GM23338 (cell line): ENCODE measurements around the gene GNA12. TPM values are rescaled to one million over a fixed set of nuclear protein-coding genes. Genes with fewer than 3 reads are reported as not detected.

ENCODE experiments used
- ATAC-seq: fragments of 200-7000 bp; cut with Tn5 transposase; 3 replicates; pipeline ENCODE4 v1.9.1; 2020
- DNase-seq: peaks from one replicate; pipeline ENCODE4 v3.0.0-alpha.2; 2015; ENCODE audit warnings: low spot score
- H2AFZ ChIP-seq: fragments of 200-600 bp; sonication (generic); 2 replicates; pipeline ENCODE4 v1.8.0; 2016; ENCODE audit warnings: antibody characterized with exemption, mild to moderate bottlenecking, moderate library complexity
- H3F3A ChIP-seq: fragments of 200-600 bp; sonication (generic); replicated peaks from 2 replicates; pipeline ENCODE4 v1.8.0; 2017; ENCODE audit warnings: antibody characterized with exemption, mixed run types, low read depth
- H3K27ac ChIP-seq: fragments of 200-600 bp; sonication (generic); 2 replicates; pipeline ENCODE4 v1.6.1; 2016; ENCODE audit warnings: low read depth
- H3K27me3 ChIP-seq: fragments of 200-600 bp; sonication (generic); 2 replicates; pipeline ENCODE4 v1.8.0; 2016; ENCODE audit warnings: mild to moderate bottlenecking, mixed run types, moderate library complexity; ENCODE audit not compliant: insufficient read depth
- H3K36me3 ChIP-seq: fragments of 200-600 bp; sonication (generic); 2 replicates; pipeline ENCODE4 v1.8.0; 2016; ENCODE audit warnings: mild to moderate bottlenecking; ENCODE audit not compliant: insufficient read depth
- H3K4me1 ChIP-seq: fragments of 200-600 bp; sonication (generic); 2 replicates; pipeline ENCODE4 v1.8.0; 2016; ENCODE audit warnings: mild to moderate bottlenecking, moderate library complexity; ENCODE audit not compliant: insufficient read depth
- H3K4me2 ChIP-seq: fragments of 200-600 bp; sonication (generic); 2 replicates; pipeline ENCODE4 v1.7.1; 2017; ENCODE audit warnings: mixed run types
- H3K4me3 ChIP-seq: fragments of 200-600 bp; sonication (generic); 2 replicates; pipeline ENCODE4 v1.6.1; 2016; ENCODE audit warnings: mixed run types
- H3K79me2 ChIP-seq: fragments of 200-600 bp; sonication (generic); replicated peaks from 2 replicates; pipeline ENCODE4 v1.8.0; 2017; ENCODE audit warnings: mild to moderate bottlenecking; ENCODE audit not compliant: insufficient read depth
- H3K9me2 ChIP-seq: fragments of 200-600 bp; sonication (generic); 2 replicates; pipeline ENCODE4 v1.8.0; 2017; ENCODE audit not compliant: insufficient read depth
- H4K20me1 ChIP-seq: fragments of 200-600 bp; sonication (generic); replicated peaks from 2 replicates; pipeline ENCODE4 v1.8.0; 2017; ENCODE audit warnings: mild to moderate bottlenecking; ENCODE audit not compliant: insufficient read depth
- H3K27ac Mint-ChIP-seq: 2 replicates; pipeline ENCODE4 v1.8.0; 2020; ENCODE audit warnings: inconsistent platforms, mild to moderate bottlenecking, moderate library complexity, mixed read lengths
- H3K27me3 Mint-ChIP-seq: 3 replicates; pipeline ENCODE4 v1.8.0; 2022; ENCODE audit warnings: low read depth, mild to moderate bottlenecking, moderate library complexity, mixed read lengths, inconsistent platforms; ENCODE audit not compliant: insufficient read depth, poor library complexity
- H3K36me3 Mint-ChIP-seq: 3 replicates; pipeline ENCODE4 v1.8.0; 2021; ENCODE audit warnings: low read depth, mild to moderate bottlenecking, inconsistent platforms, moderate library complexity, mixed read lengths
- H3K4me1 Mint-ChIP-seq: 3 replicates; pipeline ENCODE4 v1.8.0; 2020; ENCODE audit warnings: mild to moderate bottlenecking, inconsistent platforms, mixed read lengths
- H3K4me3 Mint-ChIP-seq: 3 replicates; pipeline ENCODE4 v1.8.0; 2021; ENCODE audit warnings: moderate library complexity, mild to moderate bottlenecking, inconsistent platforms, mixed read lengths
- H3K9me3 Mint-ChIP-seq: 3 replicates; pipeline ENCODE4 v1.8.0; 2020; ENCODE audit warnings: moderate library complexity, mild to moderate bottlenecking, inconsistent platforms, mixed read lengths
- ETS1 ChIP-seq: IDR thresholded peaks from 2 replicates; pipeline ENCODE4 v1.6.1; 2016; ENCODE audit warnings: antibody characterized with exemption
- JUNB ChIP-seq: IDR thresholded peaks from one replicate; pipeline ENCODE4 v1.6.1; 2016; ENCODE audit warnings: antibody characterized with exemption; ENCODE audit not compliant: unreplicated experiment
- NANOG ChIP-seq: IDR thresholded peaks from 2 replicates; pipeline ENCODE4 v1.6.1; 2016; ENCODE audit warnings: antibody characterized with exemption, borderline replicate concordance
- ZNF114 ChIP-seq: fragments of 250-450 bp; sonication (Bioruptor Pico); IDR thresholded peaks from 2 replicates; pipeline ENCODE4 v1.5.0; 2020; ENCODE audit warnings: mild to moderate bottlenecking, moderate library complexity
- ZNF331 ChIP-seq: fragments of 250-450 bp; sonication (Bioruptor Pico); IDR thresholded peaks from 2 replicates; pipeline ENCODE4 v1.5.0; 2020; ENCODE audit warnings: low read depth, mild to moderate bottlenecking, moderate library complexity
- ZNF462 ChIP-seq: fragments of 250-450 bp; sonication (Bioruptor Pico); IDR thresholded peaks from 2 replicates; pipeline ENCODE4 v1.5.0; 2020; ENCODE audit warnings: mild to moderate bottlenecking, moderate library complexity
- polyA plus RNA-seq: library from polyadenylated mRNA; unstranded; fragments of >200 nt; fragmentation: Nextera tagmentation; extraction: Ambion mirVana; gene quantifications from 2 replicates; pipeline ENCODE4 v1.2.1, GENCODE V29; 2016
- total RNA-seq: library from RNA; depleted of rRNA; stranded (reverse); fragments of >200 nt; shearing (Covaris generic); gene quantifications from 2 replicates; pipeline ENCODE4 v1.2.3, GENCODE V29; 2014
- TF ChIP-seq, protein P1 (sequence below): IDR thresholded peaks from one replicate; pipeline ENCODE4 v1.6.1; 2018; ENCODE audit warnings: antibody characterized with exemption; ENCODE audit not compliant: unreplicated experiment

Gene GNA12
- total and polyA plus RNA-seq, 2 experiments from 2014 or later, result 24.0 to 87.7 TPM

DNA sequence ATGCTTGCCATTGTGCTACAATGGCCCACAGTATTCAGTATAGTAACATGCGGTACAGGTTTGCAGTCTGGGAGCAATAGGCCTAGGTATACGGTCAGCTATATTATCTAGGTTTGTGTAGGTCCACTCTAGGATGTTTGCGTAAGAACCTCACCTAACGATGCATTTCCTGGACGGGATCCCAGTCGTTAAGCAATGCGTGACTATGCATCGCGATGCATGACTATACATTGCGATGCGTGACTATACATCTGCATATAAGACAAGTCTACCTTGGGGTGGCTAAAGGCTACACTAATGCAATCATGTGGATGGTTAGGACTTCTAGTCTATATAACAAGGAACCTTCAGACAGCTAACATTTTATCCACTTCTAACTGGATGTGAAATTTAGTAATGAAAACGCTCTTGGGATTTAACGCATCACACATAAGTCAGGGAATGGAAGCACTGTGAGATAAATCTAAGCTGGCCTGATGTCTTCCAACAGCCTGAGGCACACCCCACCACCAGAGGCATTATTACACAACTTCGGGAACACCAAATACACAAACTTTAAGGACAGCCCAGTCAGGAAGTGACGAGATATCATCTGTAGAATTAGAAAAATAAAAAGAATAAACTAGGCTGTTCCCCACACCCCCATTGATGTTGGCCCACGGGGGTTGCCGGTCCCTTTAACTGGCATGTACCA, 9.2 kb downstream of the GNA12 start:
- peak overlapping the region; percentile 27; the same call in 1 of the 2 replicates for H3K4me2 ChIP-seq
- peaks cover 31% of the 10 kb centered on the region for H4K20me1 ChIP-seq
- peaks cover 68% of the 10 kb centered on the region for H3K4me1 Mint-ChIP-seq

DNA sequence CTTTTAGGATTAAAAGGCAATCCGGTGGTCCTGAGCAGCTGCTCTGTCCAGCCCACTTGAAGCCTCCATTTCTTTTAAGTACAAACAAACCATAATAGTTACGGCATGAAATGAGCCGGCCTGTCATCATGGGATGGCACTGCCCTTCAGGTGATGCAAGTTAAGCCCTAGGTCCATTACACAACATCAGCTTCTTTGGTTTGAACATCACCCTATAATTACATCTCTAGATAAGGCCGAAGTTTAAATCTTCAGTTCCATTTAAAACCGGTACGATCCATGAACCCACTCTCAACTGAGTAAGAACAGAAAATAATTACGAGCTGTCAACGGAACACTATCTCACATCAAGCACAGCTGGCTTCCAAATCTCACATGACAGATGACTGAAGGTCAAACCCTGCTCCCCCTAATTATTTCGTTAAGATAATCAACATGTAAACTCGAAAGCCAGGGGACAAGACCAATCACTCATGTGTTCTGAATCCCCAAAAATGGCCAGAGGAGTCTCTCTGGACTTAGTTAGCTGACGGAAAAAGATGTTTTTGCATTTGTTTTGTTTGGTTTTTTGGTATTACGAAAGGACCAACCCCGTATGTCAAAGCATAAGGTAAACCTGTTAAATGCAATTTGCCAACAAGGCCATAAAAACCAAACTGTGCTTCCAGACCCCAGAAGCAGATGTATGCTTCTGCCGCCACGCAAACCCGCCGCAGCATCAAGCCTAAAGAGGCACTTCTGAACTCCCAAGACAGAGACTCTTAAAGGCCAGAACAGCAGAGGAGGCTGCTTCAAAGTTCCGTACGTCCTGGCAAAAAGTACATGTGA, 10.8 kb downstream of the GNA12 start:
- peaks cover 5% of the 10 kb centered on the region for H3K27me3 Mint-ChIP-seq
- peaks cover 31% of the 10 kb centered on the region for H4K20me1 ChIP-seq
- no peak overlapping the region for H2AFZ ChIP-seq
- no peaks in the 10 kb centered on the region for H3K9me2 ChIP-seq
- no peak overlapping the region; the same call in 1 of the 2 replicates for H3K27ac ChIP-seq
- peaks cover 38% of the 10 kb centered on the region for H3K36me3 Mint-ChIP-seq
- H3K36me3 ChIP-seq, result peaks cover 11% of the 10 kb centered on the region; the same call in 1 of the 2 replicates
- no peak overlapping the region; the same call in 1 of the 2 replicates for H3K27ac Mint-ChIP-seq
- no peak overlapping the region for H3K4me3 ChIP-seq
- H3K79me2 ChIP-seq, result peaks cover 100% of the 10 kb centered on the region
- no peaks in the 10 kb centered on the region for H3F3A ChIP-seq
- H3K4me1 Mint-ChIP-seq, result peaks cover 73% of the 10 kb centered on the region
- H3K27me3 ChIP-seq, result no peaks in the 10 kb centered on the region
- ATAC-seq (no peak), DNase-seq (no peak)
- H3K4me1 ChIP-seq, result peaks cover 72% of the 10 kb centered on the region
- no peak overlapping the region for H3K4me3 Mint-ChIP-seq
- no peaks in the 10 kb centered on the region for H3K9me3 Mint-ChIP-seq
- H3K4me2 ChIP-seq, result no peak overlapping the region
- TF ChIP-seq ZNF462 (CRISPR knock-in tag) (no peak), ZNF114 (CRISPR knock-in tag) (no peak), ZNF331 (CRISPR knock-in tag) (no peak), NANOG (no peak)
- TF ChIP-seq, protein P1, sequence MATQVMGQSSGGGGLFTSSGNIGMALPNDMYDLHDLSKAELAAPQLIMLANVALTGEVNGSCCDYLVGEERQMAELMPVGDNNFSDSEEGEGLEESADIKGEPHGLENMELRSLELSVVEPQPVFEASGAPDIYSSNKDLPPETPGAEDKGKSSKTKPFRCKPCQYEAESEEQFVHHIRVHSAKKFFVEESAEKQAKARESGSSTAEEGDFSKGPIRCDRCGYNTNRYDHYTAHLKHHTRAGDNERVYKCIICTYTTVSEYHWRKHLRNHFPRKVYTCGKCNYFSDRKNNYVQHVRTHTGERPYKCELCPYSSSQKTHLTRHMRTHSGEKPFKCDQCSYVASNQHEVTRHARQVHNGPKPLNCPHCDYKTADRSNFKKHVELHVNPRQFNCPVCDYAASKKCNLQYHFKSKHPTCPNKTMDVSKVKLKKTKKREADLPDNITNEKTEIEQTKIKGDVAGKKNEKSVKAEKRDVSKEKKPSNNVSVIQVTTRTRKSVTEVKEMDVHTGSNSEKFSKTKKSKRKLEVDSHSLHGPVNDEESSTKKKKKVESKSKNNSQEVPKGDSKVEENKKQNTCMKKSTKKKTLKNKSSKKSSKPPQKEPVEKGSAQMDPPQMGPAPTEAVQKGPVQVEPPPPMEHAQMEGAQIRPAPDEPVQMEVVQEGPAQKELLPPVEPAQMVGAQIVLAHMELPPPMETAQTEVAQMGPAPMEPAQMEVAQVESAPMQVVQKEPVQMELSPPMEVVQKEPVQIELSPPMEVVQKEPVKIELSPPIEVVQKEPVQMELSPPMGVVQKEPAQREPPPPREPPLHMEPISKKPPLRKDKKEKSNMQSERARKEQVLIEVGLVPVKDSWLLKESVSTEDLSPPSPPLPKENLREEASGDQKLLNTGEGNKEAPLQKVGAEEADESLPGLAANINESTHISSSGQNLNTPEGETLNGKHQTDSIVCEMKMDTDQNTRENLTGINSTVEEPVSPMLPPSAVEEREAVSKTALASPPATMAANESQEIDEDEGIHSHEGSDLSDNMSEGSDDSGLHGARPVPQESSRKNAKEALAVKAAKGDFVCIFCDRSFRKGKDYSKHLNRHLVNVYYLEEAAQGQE, result no peak

More for the DNA sequence above, 9.2 kb downstream of the GNA12 start:
- H2AFZ ChIP-seq, result no peak overlapping the region
- H3K27ac Mint-ChIP-seq, result peak overlapping the region; percentile 20; the same call in 1 of the 2 replicates
- ATAC-seq (no peak), DNase-seq (no peak)
- TF ChIP-seq JUNB (no peak), ETS1 (no peak)
- H3K27me3 ChIP-seq, result no peaks in the 10 kb centered on the region
- H3K79me2 ChIP-seq, result peaks cover 100% of the 10 kb centered on the region
- no peaks in the 10 kb centered on the region for H3K9me3 Mint-ChIP-seq
- no peaks in the 10 kb centered on the region for H3K9me2 ChIP-seq
- no peaks in the 10 kb centered on the region for H3F3A ChIP-seq
- peaks cover 53% of the 10 kb centered on the region for H3K36me3 Mint-ChIP-seq
- H3K4me3 Mint-ChIP-seq, result no peak overlapping the region
- H3K4me3 ChIP-seq, result 0 out of 2 replicates have a peak overlapping the region, but pooled peaks have one; percentile 10
- 0 out of 2 replicates have a peak overlapping the region, but pooled peaks have one; percentile 55 for H3K27ac ChIP-seq
- peaks cover 11% of the 10 kb centered on the region; the same call in 1 of the 2 replicates for H3K36me3 ChIP-seq
- peaks cover 66% of the 10 kb centered on the region for H3K4me1 ChIP-seq
- H3K27me3 Mint-ChIP-seq, result no peaks in the 10 kb centered on the region
